Lower leg skin (tissue), 4 donors: ENCODE data around the gene OSBPL3. TPM values are rescaled to one million over a fixed set of nuclear protein-coding genes. Genes with fewer than 3 reads are reported as not detected.

Experiments used
- DNase-seq, 2 donors: peaks; one replicate each; pipeline ENCODE4 v3.0.0-alpha.2; 2019; ENCODE audit warnings: low spot score in 2 of 2
- H3K4me3 ChIP-seq: fragments of 200-600 bp; sonication (generic); 2 replicates; pipeline ENCODE4 v1.5.1; 2017; ENCODE audit warnings: mild to moderate bottlenecking, low read depth; ENCODE audit not compliant: poor library complexity, severe bottlenecking
- POLR2A ChIP-seq, 2 donors: fragments of 450-650 bp; IDR thresholded peaks; one replicate each; pipeline ENCODE4 v1.6.1; 2016 to 2017; ENCODE audit warnings: antibody characterized with exemption in 2 of 2, mild to moderate bottlenecking in 1 of 2, moderate library complexity in 1 of 2
- whole genome bisulfite sequencing, 2 donors: methylation state at CpG; one replicate each; pipeline ENCODE4 v1.1.5; 2018; 5-methylcytosine and 5-hydroxymethylcytosine counted together
- intact Hi-C: fragments of 100-400 bp; cut with DNase I; formaldehyde crosslinking; loops from one replicate; pipeline ENCODE4 v1.15.0; 2023; ENCODE audit warnings: low total_unique reads
- total RNA-seq, 4 donors: library from RNA; depleted of rRNA; stranded (reverse); fragments of >200 nt; gene quantifications; one replicate each; pipeline ENCODE4 v1.1.0, GENCODE V29; 2016
- TF ChIP-seq, protein P1 (sequence below), 3 donors: fragments of 450-650 bp; IDR thresholded peaks; one replicate each; pipeline ENCODE4 v1.5.1; 2016; ENCODE audit warnings: antibody characterized with exemption in 3 of 3, mild to moderate bottlenecking in 3 of 3, moderate library complexity in 2 of 3

OSBPL3 gene
- total RNA-seq, 4 donors from 2014 or later = 21.9 to 40.3 (median 23.7) TPM

DNA sequence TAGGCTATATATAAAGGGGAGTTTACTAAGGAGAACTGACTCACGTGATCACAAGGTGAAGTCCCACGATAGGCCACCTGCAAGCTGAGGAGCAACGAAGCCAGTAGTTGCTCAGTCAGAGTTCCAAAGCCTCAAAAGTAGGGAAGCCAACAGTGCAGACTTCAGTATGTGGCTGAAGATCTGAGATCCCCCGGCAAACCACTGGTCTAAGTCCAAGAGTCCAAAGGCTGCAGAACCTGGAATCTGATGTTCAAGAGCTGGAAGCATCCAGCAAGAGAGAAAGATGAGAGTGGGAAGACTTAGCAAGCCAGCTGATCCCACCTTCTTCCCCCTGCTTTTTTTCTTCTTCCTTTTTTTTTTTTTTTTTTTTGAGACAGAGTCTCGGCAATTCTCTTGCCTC is 195.7 kb downstream of the OSBPL3 start:
- no peak for DNase-seq
- TF ChIP-seq POLR2A (IDR thresholded peaks at IDR 0.05) = no peak
- TF ChIP-seq, protein P1, sequence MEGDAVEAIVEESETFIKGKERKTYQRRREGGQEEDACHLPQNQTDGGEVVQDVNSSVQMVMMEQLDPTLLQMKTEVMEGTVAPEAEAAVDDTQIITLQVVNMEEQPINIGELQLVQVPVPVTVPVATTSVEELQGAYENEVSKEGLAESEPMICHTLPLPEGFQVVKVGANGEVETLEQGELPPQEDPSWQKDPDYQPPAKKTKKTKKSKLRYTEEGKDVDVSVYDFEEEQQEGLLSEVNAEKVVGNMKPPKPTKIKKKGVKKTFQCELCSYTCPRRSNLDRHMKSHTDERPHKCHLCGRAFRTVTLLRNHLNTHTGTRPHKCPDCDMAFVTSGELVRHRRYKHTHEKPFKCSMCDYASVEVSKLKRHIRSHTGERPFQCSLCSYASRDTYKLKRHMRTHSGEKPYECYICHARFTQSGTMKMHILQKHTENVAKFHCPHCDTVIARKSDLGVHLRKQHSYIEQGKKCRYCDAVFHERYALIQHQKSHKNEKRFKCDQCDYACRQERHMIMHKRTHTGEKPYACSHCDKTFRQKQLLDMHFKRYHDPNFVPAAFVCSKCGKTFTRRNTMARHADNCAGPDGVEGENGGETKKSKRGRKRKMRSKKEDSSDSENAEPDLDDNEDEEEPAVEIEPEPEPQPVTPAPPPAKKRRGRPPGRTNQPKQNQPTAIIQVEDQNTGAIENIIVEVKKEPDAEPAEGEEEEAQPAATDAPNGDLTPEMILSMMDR (IDR thresholded peaks at IDR 0.05) = no peak
- WGBS, 2 donors = 83 to 88% methylated on average over 5 of the region's 5 CpGs
- intact Hi-C loops = no loop called here
- H3K4me3 ChIP-seq = no peak overlapping the region

DNA sequence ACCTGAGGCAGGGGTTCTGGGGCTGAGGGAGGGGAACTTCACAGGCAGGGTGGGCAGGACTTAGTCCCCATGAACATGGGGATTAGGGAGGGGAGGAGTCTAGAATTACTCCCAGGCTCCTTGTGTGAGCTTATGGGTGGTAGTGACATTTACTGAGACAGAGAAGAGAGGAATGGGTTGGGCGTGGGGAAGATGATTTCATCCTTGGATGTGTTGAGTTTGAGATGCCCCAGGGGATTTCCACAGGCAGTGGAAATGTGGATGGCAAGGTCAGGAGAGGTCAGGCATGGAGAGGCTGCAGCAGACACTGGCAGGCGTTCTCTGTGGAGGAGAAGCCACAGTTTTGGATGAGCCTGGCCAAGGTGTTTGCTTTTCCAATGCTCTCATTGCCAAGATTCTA is 196.3 kb downstream of the OSBPL3 start:
- H3K4me3 ChIP-seq = no peak overlapping the region
- intact Hi-C loops = no loop called here
- no peak for DNase-seq
- 45 to 70% methylated on average over 2 of the region's 2 CpGs for WGBS, 2 donors
- TF ChIP-seq, protein P1 (IDR thresholded peaks at IDR 0.05) = no peak
- TF ChIP-seq POLR2A (IDR thresholded peaks at IDR 0.05) = no peak

DNA sequence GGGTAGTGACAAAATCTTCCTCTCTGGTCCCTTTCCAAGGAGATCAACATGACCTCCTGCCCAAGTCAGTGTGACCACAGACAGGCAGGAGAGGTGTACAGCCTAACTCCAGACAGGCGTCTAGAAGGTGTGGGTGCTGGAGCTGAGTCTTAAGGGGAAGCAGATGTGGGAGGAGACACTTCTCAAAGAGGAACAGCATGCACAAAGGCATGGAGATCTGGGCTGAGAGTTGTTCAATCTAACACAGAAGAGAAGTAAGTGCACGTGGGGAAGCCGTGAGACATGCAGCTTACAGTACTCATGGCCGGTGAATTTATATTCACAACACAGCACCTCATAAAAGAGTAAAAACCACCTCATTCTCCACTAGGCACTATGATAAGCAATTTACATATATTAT is 198.9 kb downstream of the OSBPL3 start:
- TF ChIP-seq, protein P1 (IDR thresholded peaks at IDR 0.05) = no peak
- no peak for TF ChIP-seq POLR2A (IDR thresholded peaks at IDR 0.05)
- H3K4me3 ChIP-seq = no peak overlapping the region
- intact Hi-C loops = no loop called here
- 82 to 89% methylated on average over 4 of the region's 4 CpGs for WGBS, 2 donors
- DNase-seq = no peak

DNA sequence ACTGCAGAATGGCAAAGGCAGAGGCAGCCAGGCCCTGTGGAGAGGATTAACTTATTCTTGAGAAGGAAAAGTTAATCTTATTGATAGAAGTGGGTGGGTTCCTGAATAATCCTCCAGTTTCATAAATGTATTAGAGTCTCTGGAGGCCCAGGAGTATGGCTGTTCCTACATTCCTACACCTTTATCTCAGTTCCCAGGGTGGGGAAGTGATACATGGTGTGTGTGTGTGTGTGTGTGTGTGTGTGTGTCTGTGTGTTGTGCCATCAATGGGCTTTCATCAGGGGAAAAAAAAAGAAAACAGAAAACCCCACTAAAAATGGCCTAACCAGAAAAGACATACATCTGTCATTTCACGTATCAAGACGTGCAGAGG is 200.7 kb downstream of the OSBPL3 start:
- TF ChIP-seq, protein P1 (IDR thresholded peaks at IDR 0.05) = no peak
- TF ChIP-seq POLR2A (IDR thresholded peaks at IDR 0.05) = no peak

DNA sequence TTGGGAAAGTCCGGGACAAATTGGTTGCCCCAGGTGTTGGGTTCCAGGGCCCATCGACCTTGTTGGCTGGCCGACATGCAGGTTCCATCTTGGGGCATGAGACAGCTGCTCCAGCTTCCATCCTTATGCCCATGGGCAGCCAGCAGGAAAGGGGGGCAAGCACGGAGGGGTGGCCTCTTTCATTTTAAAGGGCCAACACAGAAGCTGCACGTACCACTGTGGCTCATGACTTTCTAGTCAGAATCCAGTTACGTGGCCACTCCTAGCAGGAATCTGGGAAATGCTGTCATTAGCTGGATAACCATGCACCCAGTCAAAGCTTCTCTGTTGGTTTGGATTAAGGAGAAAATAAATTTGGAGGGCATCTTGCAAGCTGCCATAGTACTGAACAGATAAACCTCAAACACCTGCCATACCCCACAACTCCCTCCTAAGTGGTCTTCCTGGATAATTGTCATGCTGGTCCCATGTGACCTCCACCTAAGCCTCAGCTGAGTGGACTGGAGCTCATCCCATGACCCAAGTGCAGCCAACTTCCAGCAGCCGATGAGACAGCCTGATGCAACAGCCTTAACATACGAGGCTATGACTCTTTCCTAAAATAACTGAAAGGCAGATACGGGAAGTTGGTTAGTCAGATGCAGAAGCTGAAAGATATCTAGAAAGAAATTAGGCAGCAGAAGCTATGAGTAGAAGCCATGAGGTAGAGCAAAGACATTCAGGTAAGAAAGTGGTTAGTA is 201.3 kb downstream of the OSBPL3 start:
- no peak for TF ChIP-seq POLR2A (IDR thresholded peaks at IDR 0.05)
- TF ChIP-seq, protein P1 (IDR thresholded peaks at IDR 0.05) = no peak
- DNase-seq = peak; percentile 70 to 92
- WGBS, 2 donors = 65 to 76% methylated on average over 8 to 9 of the region's 9 CpGs
- no peak overlapping the region for H3K4me3 ChIP-seq
- intact Hi-C loops = no loop called here

More for the DNA sequence above, 200.7 kb downstream of the OSBPL3 start:
- DNase-seq = no peak
- intact Hi-C loops = no loop called here
- no peak overlapping the region for H3K4me3 ChIP-seq
- 90 to 92% methylated on average over 2 of the region's 2 CpGs for WGBS, 2 donors

DNA sequence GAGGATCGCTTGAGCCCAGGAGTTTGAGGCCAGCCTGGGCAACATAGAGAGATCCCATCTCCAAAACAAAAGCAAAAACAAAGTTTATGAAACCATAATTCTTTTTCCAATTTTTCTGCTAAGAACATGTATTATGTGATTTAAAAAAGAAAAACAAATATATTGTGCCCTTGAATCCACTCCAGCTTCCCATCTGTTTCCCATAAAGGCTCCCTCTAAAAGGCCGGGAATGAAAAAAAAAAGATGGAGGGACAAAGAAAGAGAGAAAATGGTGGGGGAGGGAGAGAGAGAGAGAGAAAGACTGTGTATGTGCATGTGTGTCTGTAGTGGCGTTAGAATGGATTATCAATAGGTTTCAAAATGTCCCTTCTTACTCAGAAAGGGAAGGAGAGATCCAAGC is 202.2 kb downstream of the OSBPL3 start:
- intact Hi-C loops = no loop called here
- TF ChIP-seq POLR2A (IDR thresholded peaks at IDR 0.05) = no peak
- TF ChIP-seq, protein P1 (IDR thresholded peaks at IDR 0.05) = no peak
- WGBS, 2 donors = 68 to 69% methylated on average over 3 of the region's 3 CpGs
- H3K4me3 ChIP-seq = no peak overlapping the region
- DNase-seq = no peak
